Right cardiac atrium (tissue), 5 donors: ENCODE measurements around the gene TMEM205. TPM values are rescaled to one million over a fixed set of nuclear protein-coding genes. Genes with fewer than 3 reads are reported as not detected.
"Not testable (repeated sequence)": the region's sequence is repeated elsewhere in the genome, so short reads cannot be mapped to it uniquely, and the experiment has no call there.

Experiments
- ATAC-seq, 2 donors: fragments of 200-7000 bp; cut with Tn5 transposase; one replicate each; pipeline versions ENCODE4 v1.8.0 to v1.9.1; 2020; ENCODE audit warnings: moderate library complexity in 2 of 2, mild to moderate bottlenecking in 1 of 2
- DNase-seq, 3 donors: peaks; one replicate each; pipeline ENCODE4 v3.0.0-alpha.2; 2020
- H3K27ac ChIP-seq: one replicate; pipeline ENCODE4 v1.5.1; 2013; ENCODE audit warnings: mild to moderate bottlenecking, low read length, control low read depth, moderate library complexity
- H3K27me3 ChIP-seq: one replicate; pipeline ENCODE4 v1.6.1; 2013; ENCODE audit not compliant: control insufficient read depth, insufficient read depth
- H3K4me1 ChIP-seq: one replicate; pipeline ENCODE4 v1.6.1; 2013; ENCODE audit warnings: low read length; ENCODE audit not compliant: control insufficient read depth, insufficient read depth
- H3K4me3 ChIP-seq: one replicate; pipeline ENCODE4 v1.5.1; 2013; ENCODE audit warnings: low read length, control low read depth
- H3K9me3 ChIP-seq: one replicate; pipeline ENCODE4 v1.6.1; 2013; ENCODE audit warnings: low read length; ENCODE audit not compliant: control insufficient read depth
- WGBS: extraction: QIAGEN DNeasy Blood & Tissue Kit; methylation state at CpG from one replicate; pipeline ENCODE4 v1.1.7; 2013; 5-methylcytosine and 5-hydroxymethylcytosine counted together
- intact Hi-C, 4 donors: fragments of 100-400 bp; cut with DNase I; formaldehyde crosslinking; loops; one replicate each; pipeline versions ENCODE4 v1.11.0 to v1.14.0; 2022 to 2023
- polyA plus RNA-seq: library from polyadenylated mRNA; stranded (reverse); fragments of 200-250 nt; gene quantifications from one replicate; pipeline ENCODE4 v1.2.3, GENCODE V29; 2013
- total RNA-seq, 4 donors: library from RNA; stranded (reverse); fragmentation: NEBNext Ultra II Directional; extraction: Animal tissue kit (Norgen Biotek cat#: 25700); gene quantifications; one replicate each; pipeline ENCODE4 v1.2.1, GENCODE V29; 2021
- donor health status: healthy with polysubstance abuse.
- donor health status: DM: no; HTN: yes; CAD: no.
- donor health status: DM: no; HTN: no; CAD: no.
- donor health status: DM: no; HTN: yes; CAD: no; lungs with severe emphysema.
- donor health status: DM: yes; HTN: yes; CAD: no.

Gene TMEM205
- total and polyA plus RNA-seq, 5 donors: 92.9 to 149 (median 100) TPM

DNA sequence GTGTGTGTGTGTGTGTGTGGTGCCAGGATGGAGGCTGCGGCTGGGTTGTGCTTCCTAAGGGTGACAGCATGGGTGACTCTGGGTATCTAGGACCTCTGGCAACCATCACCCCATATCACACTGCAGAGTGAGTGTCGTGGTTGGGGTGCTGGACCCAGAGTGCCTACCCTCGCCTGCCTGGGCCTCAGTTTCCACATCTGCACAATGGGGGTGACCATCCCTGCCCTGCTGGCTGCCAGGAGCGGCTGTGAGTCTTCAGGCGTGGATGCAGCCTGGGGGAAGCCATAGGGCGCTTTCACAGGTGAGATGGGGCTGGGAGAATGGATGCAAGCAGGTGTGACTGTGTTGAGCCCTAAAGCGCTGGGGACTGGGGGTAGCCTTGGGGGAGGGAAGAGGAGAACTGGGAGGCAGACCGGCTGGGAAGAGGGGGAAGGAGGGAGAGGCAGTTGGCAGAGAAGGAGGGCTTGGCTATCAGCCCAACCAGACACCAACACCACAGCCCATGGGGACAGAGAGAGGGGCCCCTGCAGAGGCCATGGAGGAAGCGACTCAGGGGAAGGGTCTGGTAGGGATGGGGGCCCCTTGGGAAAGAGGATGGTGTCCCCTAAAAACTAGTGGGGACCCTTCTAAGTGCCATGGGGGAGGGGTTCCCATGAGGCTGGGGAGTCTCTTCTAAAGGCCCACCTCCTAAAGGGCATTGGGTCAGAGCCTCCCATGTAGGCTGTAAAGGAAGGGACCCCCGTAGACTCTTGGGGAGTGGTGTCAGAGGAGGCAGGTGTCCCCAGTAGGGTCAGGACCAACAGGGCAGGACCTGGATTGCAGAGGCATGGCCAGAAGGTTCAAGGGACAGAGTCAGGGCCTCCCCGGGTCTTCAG lies 10.8 kb upstream of the TMEM205 start:
- peak in 1 of 3 donors; percentile 58 for DNase-seq
- Histone ChIP-seq H3K4me1 (peaks cover 10% of the 10 kb centered on the region), H3K27me3 (no peaks in the 10 kb centered on the region), H3K27ac (no peak overlapping the region), H3K9me3 (no peaks in the 10 kb centered on the region), H3K4me3 (no peak overlapping the region)
- intact Hi-C loops: no loop called here
- ATAC-seq: no peak
- WGBS: 80% methylated on average over 11 of the region's 11 CpGs

DNA sequence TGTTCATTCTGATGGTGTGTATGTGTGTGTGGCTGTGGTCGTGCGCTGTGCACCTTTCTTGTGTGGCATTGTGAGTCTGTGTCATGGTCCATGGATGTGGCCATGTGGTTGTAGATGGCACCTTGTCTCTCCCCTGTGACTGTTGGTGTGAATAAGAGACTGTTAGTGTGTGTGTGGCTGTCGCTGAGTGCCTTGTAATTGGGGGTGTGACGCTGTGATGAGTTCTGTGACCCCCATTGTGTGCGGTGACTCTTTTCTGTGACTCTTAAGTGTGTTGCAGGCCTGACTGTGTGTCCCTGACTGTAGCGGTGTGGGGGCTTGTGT lies 10.0 kb upstream of the TMEM205 start:
- H3K27me3 ChIP-seq: no peaks in the 10 kb centered on the region
- no peak overlapping the region for H3K27ac ChIP-seq
- no peaks in the 10 kb centered on the region for H3K9me3 ChIP-seq
- 81% methylated on average over 6 of the region's 6 CpGs for WGBS
- peak overlapping the region; percentile 83 for H3K4me3 ChIP-seq
- DNase-seq (no peak), ATAC-seq (no peak)
- peaks cover 10% of the 10 kb centered on the region for H3K4me1 ChIP-seq
- intact Hi-C loops: no loop called here

DNA sequence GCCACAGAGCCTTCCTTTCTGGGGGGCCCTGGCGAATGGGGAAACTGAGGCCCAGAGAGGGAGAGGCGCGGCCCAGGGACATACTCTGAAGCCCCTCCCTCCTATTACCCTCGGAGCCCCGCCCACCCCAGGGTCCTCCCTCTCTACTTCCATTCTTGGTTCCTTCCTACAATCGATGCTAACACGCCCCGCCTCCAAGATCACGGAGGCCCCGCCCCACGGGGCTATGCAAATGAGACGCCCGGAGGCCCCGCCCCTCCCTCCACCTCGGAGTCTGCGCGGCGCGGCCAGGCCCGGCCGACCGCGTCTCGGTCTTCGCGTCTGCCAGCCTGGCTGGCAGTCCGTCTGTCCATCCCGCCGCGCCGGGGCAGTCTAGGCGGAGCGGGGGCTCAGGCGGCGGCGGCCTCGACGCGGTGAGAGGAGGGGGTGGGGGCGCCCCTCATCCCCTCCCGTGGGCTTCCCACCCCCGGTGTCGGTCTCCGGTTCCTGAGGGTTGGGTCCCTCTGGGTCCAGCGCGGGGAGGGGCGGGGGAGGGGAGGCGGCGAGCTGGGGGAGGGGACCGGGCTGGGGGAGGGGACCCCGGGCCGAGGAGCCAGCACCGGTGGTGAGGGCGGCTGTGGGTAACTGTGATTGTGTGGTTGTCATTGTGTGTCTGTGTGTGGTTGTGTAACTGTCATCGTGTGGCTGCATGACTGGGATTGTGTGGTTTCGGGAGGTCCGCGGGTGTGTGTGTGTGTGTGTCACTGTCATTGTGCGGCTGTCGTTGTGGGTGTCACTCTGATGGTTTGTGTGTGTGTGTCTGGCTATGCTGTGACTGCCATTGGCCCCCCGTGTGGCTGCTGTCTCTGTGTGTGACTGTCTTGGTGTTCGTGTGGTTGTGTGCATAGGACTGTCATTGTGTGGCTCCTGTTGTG lies 9.3 kb upstream of the TMEM205 start, which contains the start of gene PLPPR2:
PLPPR2 (plus strand) TSS at position 273 of the 914 bp plus-strand sequence. CDS start 2,242 bp downstream, outside the sequence.
- WGBS: 3% methylated on average over 62 of the region's 62 CpGs
- ATAC-seq: peak; percentile 95 to 96
- peaks cover 10% of the 10 kb centered on the region for H3K4me1 ChIP-seq
- H3K9me3 ChIP-seq: no peaks in the 10 kb centered on the region
- intact Hi-C loops: no loop called here
- DNase-seq: peak; percentile 98 to 99 (median 98)
- H3K27me3 ChIP-seq: no peaks in the 10 kb centered on the region
- peak within 1 kb of the TSS; percentile 83 for H3K4me3 ChIP-seq
- H3K27ac ChIP-seq: peak within 1 kb of the TSS; percentile 45

DNA sequence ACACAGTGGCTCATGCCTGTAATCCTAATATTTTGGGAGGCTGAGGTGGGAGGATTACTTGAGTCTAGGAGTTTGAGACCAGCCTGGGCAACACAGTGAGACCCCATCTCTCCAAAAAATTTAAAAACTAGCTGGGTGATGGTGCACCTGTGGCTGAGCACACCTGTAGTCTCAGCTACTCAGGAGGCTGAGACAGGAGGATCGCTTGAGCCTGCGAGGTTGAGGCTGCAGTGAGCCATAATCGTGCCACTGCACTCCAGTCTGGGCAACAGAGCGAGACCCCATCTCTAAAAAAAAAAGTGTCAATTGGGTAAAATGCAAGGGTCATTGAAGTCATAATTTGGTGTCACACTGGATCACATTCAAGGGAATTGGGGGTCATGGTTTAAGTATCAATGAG lies 8.0 kb upstream of the TMEM205 start:
- H3K9me3 ChIP-seq, ATAC-seq, DNase-seq, H3K27me3 ChIP-seq, H3K4me1 ChIP-seq, H3K4me3 ChIP-seq, intact Hi-C loops, H3K27ac ChIP-seq: not testable (repeated sequence)
- 97% methylated on average over 4 of the region's 4 CpGs for WGBS

DNA sequence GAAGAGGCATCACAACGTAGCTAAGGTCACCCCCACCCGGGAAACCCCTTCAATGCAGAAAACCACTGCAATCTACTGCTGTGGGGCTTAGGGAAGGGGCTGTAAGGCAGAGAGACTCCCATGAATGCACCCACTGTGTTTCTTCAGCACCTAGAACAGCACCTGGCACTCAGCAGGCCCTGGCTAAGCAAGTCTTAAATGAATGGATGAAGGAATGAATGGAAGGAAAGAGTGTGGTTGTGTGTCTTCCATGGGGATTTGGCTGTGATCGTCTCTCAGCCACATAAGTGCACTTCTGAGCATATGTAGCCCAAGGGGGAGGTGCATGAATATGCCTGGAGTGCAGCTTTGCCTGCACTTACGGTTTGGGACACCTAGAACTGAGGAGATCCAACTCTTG lies 3.1 kb upstream of the TMEM205 start:
- WGBS: 94% methylated on average over 4 of the region's 4 CpGs
- no peak overlapping the region for H3K4me3 ChIP-seq
- intact Hi-C loops: no loop called here
- ATAC-seq (no peak), DNase-seq (no peak)
- no peaks in the 10 kb centered on the region for H3K9me3 ChIP-seq
- peaks cover 7% of the 10 kb centered on the region for H3K4me1 ChIP-seq
- no peak overlapping the region for H3K27ac ChIP-seq
- H3K27me3 ChIP-seq: no peaks in the 10 kb centered on the region

DNA sequence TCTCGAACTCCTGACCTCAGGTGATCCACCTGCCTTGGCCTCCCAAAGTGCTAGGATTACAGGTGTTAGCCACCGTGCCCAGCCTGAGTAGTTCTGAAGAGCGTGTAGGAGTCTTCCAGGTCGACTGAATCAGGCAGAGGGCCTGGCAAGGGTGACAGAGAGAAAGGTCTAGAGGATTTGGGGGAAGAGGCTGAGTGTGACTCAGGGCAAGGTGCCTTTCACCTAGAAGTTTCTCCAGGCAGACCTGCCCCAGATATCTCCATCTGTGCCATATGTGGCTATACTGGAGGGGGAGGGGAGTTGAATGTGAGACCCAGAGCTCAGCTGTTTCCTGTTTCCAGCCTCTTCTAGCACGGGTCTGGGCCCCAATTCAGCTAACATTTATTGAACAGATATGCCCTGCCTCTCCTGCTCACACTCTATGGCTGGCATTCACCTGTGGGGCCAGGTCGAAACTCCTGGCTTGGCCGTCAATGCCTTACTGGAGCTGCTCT lies 1.5 kb upstream of the TMEM205 start:
- Histone ChIP-seq H3K27me3 (no peaks in the 10 kb centered on the region), H3K4me1 (peaks cover 7% of the 10 kb centered on the region), H3K27ac (no peak overlapping the region), H3K4me3 (no peak overlapping the region), H3K9me3 (no peaks in the 10 kb centered on the region)
- ATAC-seq (no peak), DNase-seq (no peak)
- WGBS: 79% methylated on average over 7 of the region's 7 CpGs
- intact Hi-C loops: no loop called here

DNA sequence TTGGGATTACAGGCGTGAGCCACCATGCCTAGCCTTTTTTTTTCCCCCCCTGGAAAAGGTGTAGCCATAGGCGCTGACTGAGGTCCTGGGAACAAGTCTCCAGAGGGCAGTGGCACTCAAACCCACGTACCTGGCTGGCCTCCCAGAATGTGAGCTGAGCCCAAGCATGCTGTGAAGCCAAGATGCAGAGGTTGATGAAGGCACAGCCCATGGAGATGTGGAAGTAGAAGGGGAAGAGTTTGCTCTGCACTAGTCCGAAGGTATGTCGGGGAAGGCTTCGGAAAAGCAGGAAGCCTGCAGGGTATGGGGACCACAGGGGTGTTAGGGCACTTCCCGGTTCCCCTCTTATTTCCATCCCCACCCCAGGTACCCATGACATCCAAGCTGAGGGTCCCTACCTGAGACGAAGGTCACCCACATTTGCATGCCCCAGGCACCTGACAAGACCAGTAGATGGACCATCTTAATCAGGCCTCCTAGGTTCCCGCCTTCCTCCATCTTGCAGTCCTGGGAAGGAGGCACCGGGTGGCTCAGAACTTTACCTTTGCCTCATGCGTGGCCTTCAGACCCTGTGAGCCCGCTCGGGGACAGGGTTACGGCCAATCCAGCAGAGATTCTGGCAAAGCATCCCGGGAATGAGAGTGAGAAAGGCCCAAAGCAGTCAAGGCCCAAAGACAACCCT lies 805 bp downstream of the TMEM205 start:
- WGBS: 50% methylated on average over 15 of the region's 15 CpGs

DNA sequence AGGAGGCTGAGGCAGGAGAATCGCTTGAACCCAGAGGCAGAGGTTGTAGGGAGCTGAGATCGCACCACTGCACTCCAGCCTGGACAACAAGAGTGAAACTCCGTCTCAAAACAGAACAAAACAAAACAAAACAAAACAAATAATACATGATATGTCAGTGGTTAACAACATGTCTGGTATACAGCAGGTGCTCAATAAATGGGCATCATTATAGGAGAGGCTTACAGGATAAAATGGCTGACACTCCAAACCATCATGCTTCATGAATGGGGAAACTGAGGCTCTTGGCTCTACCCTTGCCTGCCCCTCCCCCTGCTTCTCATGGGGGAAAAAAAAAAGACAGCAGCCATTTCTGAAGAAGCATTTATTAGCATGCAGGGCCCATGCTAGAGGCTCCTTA lies 3.6 kb downstream of the TMEM205 start:
- H3K4me3 ChIP-seq: no peak overlapping the region
- H3K4me1 ChIP-seq: peaks cover 11% of the 10 kb centered on the region
- intact Hi-C loops: no loop called here
- no peaks in the 10 kb centered on the region for H3K9me3 ChIP-seq
- no peaks in the 10 kb centered on the region for H3K27me3 ChIP-seq
- ATAC-seq (no peak), DNase-seq (no peak)
- no peak overlapping the region for H3K27ac ChIP-seq
- 92% methylated on average over 3 of the region's 3 CpGs for WGBS

More for the DNA sequence above, 805 bp downstream of the TMEM205 start:
- peak overlapping the region; percentile 68 for H3K4me3 ChIP-seq
- ATAC-seq (peak in 1 of 2 donors; percentile 1), DNase-seq (no peak)
- H3K4me1 ChIP-seq: peaks cover 7% of the 10 kb centered on the region
- peak overlapping the region; percentile 33 for H3K27ac ChIP-seq
- no peaks in the 10 kb centered on the region for H3K27me3 ChIP-seq
- intact Hi-C loops: no loop called here
- H3K9me3 ChIP-seq: no peaks in the 10 kb centered on the region

DNA sequence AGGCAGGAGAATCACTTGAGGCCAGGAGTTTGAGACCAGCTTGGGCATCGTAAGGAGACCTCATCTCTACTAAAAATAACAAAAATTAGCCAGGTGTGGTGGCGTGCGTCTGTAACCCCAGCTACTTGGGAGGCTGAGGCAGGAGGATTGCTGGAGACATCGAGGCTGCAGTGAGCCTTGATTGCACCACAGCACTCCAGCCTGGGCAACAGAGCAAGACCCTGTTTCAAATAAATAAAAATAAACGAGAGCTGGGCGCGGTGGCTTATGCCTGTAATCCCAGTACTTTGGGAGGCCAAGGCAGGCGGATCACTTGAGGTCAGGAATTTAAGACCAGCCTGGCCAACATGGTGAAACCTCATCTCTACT lies 6.0 kb downstream of the TMEM205 start:
- DNase-seq, ATAC-seq, intact Hi-C loops, H3K27me3 ChIP-seq, H3K4me1 ChIP-seq, H3K27ac ChIP-seq, H3K9me3 ChIP-seq, H3K4me3 ChIP-seq: not testable (repeated sequence)
- WGBS: 85% methylated on average over 8 of the region's 8 CpGs

DNA sequence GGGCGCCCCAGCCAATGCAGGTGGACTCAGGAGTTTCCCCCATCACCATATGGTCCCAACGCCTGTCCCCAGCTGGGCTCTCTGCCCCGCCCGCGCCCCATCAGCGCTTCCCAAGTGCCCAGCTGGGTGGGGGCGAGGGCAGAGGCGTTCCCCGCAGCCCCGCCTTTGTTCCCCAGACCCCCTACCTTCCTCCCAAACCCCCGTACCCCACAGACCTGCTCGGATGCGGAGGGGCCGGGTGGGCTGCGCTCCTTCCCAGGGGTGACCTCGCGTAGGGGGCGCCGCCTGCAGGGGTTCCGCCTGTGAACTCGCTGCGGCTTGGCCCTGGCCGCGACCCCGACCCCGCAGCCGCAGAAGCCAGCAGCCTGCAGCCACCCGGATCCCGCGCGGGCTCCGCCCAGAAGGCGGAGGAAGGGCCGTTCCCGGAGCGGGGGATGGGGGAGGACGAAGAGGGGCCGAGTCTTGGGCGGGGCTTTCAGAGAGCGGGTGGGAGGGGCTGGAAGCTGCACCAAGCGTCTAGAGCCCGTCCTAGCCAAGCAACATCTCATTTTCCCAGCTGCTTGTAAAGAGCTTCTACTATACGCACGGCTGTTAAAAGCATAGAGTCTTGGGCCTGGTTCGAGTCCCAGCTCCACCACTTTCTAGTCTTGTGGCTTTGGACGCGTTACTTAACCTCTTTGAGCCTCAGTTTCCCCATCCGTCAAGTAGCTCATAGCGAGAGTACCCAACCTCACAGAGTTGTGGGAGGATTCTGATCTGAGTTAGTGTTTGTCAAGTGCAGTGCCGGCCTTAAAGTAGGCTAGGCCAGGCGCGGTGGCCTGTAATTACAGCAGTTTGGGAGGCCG lies 6.6 kb downstream of the TMEM205 start, which contains the start of gene RAB3D:
RAB3D (minus strand) TSS at position 404 of the 845 bp plus-strand sequence. CDS start 2,258 bp downstream, outside the sequence.
- Histone ChIP-seq H3K4me1 (peaks cover 4% of the 10 kb centered on the region), H3K9me3 (no peaks in the 10 kb centered on the region), H3K27ac (peak within 1 kb of the TSS; percentile 57), H3K27me3 (no peaks in the 10 kb centered on the region), H3K4me3 (peak within 1 kb of the TSS; percentile 83)
- WGBS: 6% methylated on average over 53 of the region's 53 CpGs
- DNase-seq (peak; percentile 95 to 98 (median 98)), ATAC-seq (peak; percentile 96)
- intact Hi-C loops: loop anchor here in 1 of 4 donors (5.0 kb wide), 1 partner anchor 42 kb away; the partner anchor contains the start of gene TSPAN16
